Measurements from ENCODE around the gene CLEC4M. TPM values are rescaled to one million over a fixed set of nuclear protein-coding genes. Genes with fewer than 3 reads are reported as not detected.
A peak's percentile ranks its signal among the peaks of the same experiment; 100 is the strongest.

CLEC4M gene
- total RNA-seq, 1 donor from 2014 or later: not detected

DNA sequence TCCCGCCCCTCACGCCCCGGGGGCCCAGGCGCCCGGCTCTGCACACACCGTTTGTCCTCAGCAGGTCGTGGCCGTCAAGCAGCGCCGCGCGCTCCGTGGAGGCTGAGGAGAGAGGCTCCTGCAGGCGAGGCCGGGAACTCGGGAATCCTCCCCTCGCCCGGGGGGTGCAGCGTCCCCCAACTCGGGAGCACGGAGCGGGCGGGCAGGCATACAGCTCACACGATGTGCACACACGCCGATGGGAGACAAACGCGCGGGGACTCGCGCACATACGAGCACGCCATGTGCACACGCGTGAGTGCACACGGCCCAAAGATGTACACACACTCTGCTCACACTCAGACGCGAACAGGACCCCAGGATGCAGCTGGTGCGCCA is 31.8 kb upstream of the CLEC4M start:
- peaks cover 53% of the 10 kb centered on the region for H3K27me3 Mint-ChIP-seq (ENCODE audit: low read depth)
- H3K4me1 Mint-ChIP-seq (ENCODE audit: low read depth): no peaks in the 10 kb centered on the region
- TF ChIP-seq, protein P1, sequence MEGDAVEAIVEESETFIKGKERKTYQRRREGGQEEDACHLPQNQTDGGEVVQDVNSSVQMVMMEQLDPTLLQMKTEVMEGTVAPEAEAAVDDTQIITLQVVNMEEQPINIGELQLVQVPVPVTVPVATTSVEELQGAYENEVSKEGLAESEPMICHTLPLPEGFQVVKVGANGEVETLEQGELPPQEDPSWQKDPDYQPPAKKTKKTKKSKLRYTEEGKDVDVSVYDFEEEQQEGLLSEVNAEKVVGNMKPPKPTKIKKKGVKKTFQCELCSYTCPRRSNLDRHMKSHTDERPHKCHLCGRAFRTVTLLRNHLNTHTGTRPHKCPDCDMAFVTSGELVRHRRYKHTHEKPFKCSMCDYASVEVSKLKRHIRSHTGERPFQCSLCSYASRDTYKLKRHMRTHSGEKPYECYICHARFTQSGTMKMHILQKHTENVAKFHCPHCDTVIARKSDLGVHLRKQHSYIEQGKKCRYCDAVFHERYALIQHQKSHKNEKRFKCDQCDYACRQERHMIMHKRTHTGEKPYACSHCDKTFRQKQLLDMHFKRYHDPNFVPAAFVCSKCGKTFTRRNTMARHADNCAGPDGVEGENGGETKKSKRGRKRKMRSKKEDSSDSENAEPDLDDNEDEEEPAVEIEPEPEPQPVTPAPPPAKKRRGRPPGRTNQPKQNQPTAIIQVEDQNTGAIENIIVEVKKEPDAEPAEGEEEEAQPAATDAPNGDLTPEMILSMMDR (IDR thresholded peaks at IDR 0.05): no peak

GRCh38 chr19:7731615-7732014 is 31.4 kb upstream of the CLEC4M start:
- Mint-ChIP-seq H3K4me1 (ENCODE audit: low read depth) (no peaks in the 10 kb centered on the region), H3K27me3 (ENCODE audit: low read depth) (peaks cover 56% of the 10 kb centered on the region), H3K27ac (ENCODE audit: unreplicated experiment) (no peak overlapping the region), H3K9me3 (ENCODE audit: low read depth) (no peaks in the 10 kb centered on the region), H3K36me3 (ENCODE audit: low read depth) (no peaks in the 10 kb centered on the region), H3K4me3 (ENCODE audit: unreplicated experiment) (no peak overlapping the region)
- TF ChIP-seq, protein P1 (IDR thresholded peaks at IDR 0.05): no peak
- no peak for DNase-seq (ENCODE audit: low spot score)

More for the DNA sequence above, 31.8 kb upstream of the CLEC4M start:
- H3K9me3 Mint-ChIP-seq (ENCODE audit: low read depth): no peaks in the 10 kb centered on the region
- no peaks in the 10 kb centered on the region for H3K36me3 Mint-ChIP-seq (ENCODE audit: low read depth)
- H3K27ac Mint-ChIP-seq (ENCODE audit: unreplicated experiment): no peak overlapping the region
- DNase-seq (ENCODE audit: low spot score): no peak
- no peak overlapping the region for H3K4me3 Mint-ChIP-seq (ENCODE audit: unreplicated experiment)

DNA sequence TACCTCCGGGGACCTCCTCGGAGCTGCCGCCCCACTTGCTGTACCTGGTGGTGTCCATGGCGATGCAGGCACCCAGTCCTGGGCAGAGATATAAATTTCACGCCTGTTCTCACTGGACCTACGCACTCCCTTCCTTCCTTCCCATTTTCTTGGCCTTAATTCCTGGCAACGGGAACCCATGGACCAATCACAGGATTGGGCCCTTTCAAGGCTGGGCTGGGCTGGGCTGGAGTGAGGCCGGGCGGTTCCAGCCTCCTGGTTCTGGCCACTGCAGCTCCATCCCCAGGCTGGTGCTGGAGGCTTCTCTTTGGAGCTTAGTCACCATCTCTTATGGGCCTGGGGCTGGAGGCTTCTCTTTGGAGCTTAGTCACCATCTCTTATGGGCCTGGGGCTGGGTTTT is 31.0 kb upstream of the CLEC4M start, which contains the start of gene CLEC4G:
TSS of gene CLEC4G (minus strand) at position 66 of the 400 bp plus-strand sequence. CDS start at position 58, 8 bp downstream.
- Mint-ChIP-seq H3K36me3 (ENCODE audit: low read depth) (no peaks in the 10 kb centered on the region), H3K9me3 (ENCODE audit: low read depth) (no peaks in the 10 kb centered on the region), H3K4me1 (ENCODE audit: low read depth) (no peaks in the 10 kb centered on the region), H3K27ac (ENCODE audit: unreplicated experiment) (no peak within 1 kb of the TSS), H3K27me3 (ENCODE audit: low read depth) (peaks cover 59% of the 10 kb centered on the region), H3K4me3 (ENCODE audit: unreplicated experiment) (no peak within 1 kb of the TSS)
- TF ChIP-seq, protein P1 (IDR thresholded peaks at IDR 0.05): no peak
- no peak for DNase-seq (ENCODE audit: low spot score)

- H3K27me3 Mint-ChIP-seq (ENCODE audit: low read depth): peaks cover 55% of the 10 kb centered on the region
- no peaks in the 10 kb centered on the region for H3K4me1 Mint-ChIP-seq (ENCODE audit: low read depth)
- DNase-seq (ENCODE audit: low spot score): no peak
- TF ChIP-seq, protein P1 (IDR thresholded peaks at IDR 0.05): no peak
- peaks cover 2% of the 10 kb centered on the region for H3K36me3 Mint-ChIP-seq (ENCODE audit: low read depth)
- no peak overlapping the region for H3K4me3 Mint-ChIP-seq (ENCODE audit: unreplicated experiment)
- no peak overlapping the region for H3K27ac Mint-ChIP-seq (ENCODE audit: unreplicated experiment)
- H3K9me3 Mint-ChIP-seq (ENCODE audit: low read depth): no peaks in the 10 kb centered on the region
These were observed 29.7 kb upstream of the CLEC4M start for GRCh38 chr19:7733376-7733775.

DNA sequence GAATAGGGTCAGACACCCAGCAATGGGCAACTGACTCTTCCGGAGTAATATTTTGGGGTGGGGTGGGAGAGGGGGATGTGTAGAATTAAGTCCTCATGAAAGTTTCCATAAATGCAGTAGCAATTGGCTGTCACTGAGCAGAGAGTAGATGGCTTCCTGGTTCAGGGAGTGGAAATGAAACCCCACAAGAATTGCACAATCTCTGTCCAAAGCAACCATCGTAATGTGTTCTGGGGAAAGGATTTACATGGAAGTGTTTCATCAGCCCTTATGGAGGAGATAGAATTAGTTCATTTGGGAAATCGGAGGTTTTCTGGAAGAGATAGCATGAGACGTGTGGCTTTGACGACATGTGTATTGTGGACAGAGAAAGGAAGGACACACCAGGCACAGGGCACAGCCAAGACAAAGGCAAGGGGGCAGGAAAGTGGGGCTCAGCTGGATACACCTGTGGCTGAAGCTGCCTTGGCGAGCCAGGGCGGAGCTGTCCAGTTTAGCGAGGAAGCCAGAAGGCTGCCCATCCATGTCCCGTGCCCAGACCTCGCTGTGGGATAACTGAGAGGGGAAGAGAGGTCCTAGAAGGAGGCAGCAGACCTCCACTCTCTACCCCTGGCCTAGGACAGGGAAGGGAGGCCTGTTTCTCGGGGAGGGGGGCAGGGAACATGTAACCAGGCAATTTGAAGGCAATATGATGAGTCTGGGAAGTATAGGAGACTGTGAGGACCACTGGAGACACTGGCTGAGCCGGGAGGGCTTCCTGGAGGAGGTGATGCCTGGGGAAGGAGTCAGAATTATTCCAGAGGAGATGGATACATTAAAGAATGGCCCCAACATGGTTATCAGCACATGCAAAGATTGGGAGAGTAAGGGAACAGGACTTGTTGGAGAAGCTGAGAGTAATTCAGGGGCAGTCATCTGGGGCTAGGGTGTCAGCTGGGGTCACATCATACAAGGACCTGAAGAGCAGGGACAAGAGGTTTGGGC is 28.5 kb upstream of the CLEC4M start:
- Mint-ChIP-seq H3K4me3 (ENCODE audit: unreplicated experiment) (no peak overlapping the region), H3K4me1 (ENCODE audit: low read depth) (no peaks in the 10 kb centered on the region), H3K36me3 (ENCODE audit: low read depth) (peaks cover 2% of the 10 kb centered on the region), H3K9me3 (ENCODE audit: low read depth) (no peaks in the 10 kb centered on the region), H3K27me3 (ENCODE audit: low read depth) (peaks cover 52% of the 10 kb centered on the region), H3K27ac (ENCODE audit: unreplicated experiment) (no peak overlapping the region)
- DNase-seq (ENCODE audit: low spot score): peak; percentile 41
- TF ChIP-seq, protein P1 (IDR thresholded peaks at IDR 0.05): no peak
